HG03439 (cell line): ENCODE measurements around the gene LECT2.

Experiments
- ATAC-seq: cut with Tn5 transposase; IDR thresholded peaks from one replicate; pipeline ENCODE4 v1.9.1; 2021; ENCODE audit warnings: mild to moderate bottlenecking, moderate library complexity; ENCODE audit not compliant: unreplicated experiment

LECT2 gene

GRCh38 chr5:135979510-135979909 lies 24.7 kb upstream of the LECT2 start:
- ATAC-seq = no peak

- ATAC-seq = no peak
Observed at GRCh38 chr5:135978993-135979392, 24.2 kb upstream of the LECT2 start.

- no peak for ATAC-seq
Observed at GRCh38 chr5:135978212-135978631, 23.4 kb upstream of the LECT2 start.

- ATAC-seq = peak; percentile 53
Observed at GRCh38 chr5:135977375-135977928, 22.7 kb upstream of the LECT2 start.

GRCh38 chr5:135976216-135976615 lies 21.4 kb upstream of the LECT2 start:
- ATAC-seq = no peak

- ATAC-seq = no peak
Observed at GRCh38 chr5:135975122-135975521, 20.3 kb upstream of the LECT2 start.

- ATAC-seq = no peak
Observed at GRCh38 chr5:135974021-135974600, 19.3 kb upstream of the LECT2 start.

GRCh38 chr5:135973323-135974020 lies 18.7 kb upstream of the LECT2 start:
- ATAC-seq = no peak

GRCh38 chr5:135971701-135972100 lies 16.9 kb upstream of the LECT2 start:
- no peak for ATAC-seq

GRCh38 chr5:135966790-135967189 lies 12.0 kb upstream of the LECT2 start:
- ATAC-seq = no peak

- no peak for ATAC-seq
Observed at GRCh38 chr5:135966165-135966564, 11.4 kb upstream of the LECT2 start.

- no peak for ATAC-seq
Observed at GRCh38 chr5:135965504-135965903, 10.7 kb upstream of the LECT2 start.

- ATAC-seq = no peak
Observed at GRCh38 chr5:135964670-135965320, 10.0 kb upstream of the LECT2 start.

- ATAC-seq = no peak
Observed at GRCh38 chr5:135955525-135955924, 742 bp upstream of the LECT2 start.

- ATAC-seq = no peak
Observed at GRCh38 chr5:135953850-135954249, 933 bp downstream of the LECT2 start.

GRCh38 chr5:135952683-135953082 lies 2.1 kb downstream of the LECT2 start:
- ATAC-seq = no peak

GRCh38 chr5:135951807-135952206 lies 3.0 kb downstream of the LECT2 start:
- no peak for ATAC-seq

- no peak for ATAC-seq
Observed at GRCh38 chr5:135951257-135951656, 3.5 kb downstream of the LECT2 start.

GRCh38 chr5:135950611-135951010 lies 4.2 kb downstream of the LECT2 start:
- ATAC-seq = no peak

GRCh38 chr5:135944967-135945560 lies 9.7 kb downstream of the LECT2 start:
- no peak for ATAC-seq

- no peak for ATAC-seq
Observed at GRCh38 chr5:135944564-135944963, 10.2 kb downstream of the LECT2 start.
